ENCODE data around the gene BAIAP2L2.

The BAIAP2L2 gene

DNA sequence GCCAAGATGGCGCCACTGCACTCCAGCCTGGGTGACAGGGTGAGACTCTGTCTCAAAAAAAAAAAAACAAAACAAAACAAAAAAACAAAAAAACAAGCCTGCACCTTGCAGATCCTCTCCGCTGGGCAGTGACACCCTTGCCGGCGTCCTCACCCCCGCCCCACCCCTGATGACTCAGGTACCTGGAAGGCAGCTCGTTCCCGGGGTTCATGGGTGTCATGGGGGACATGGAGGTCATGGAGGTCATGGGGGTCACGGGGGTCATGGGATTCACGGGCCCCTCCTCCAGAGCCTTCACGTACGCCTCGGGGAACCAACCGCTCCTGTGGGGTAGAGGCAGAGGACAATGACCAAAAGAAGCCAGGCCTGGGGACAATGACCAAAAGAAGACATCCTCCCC, 23.5 kb downstream of the BAIAP2L2 start:
- no peak overlapping the region for H3K4me2 ChIP-seq (ENCODE audit: low read length)
- no peak overlapping the region for H3K9ac ChIP-seq (ENCODE audit: low read length)
- no peak overlapping the region for H4K91ac ChIP-seq (ENCODE audit: low read depth, low read length)
- peaks cover 6 to 14% of the 10 kb centered on the region in 2 experiments for H3K4me1 ChIP-seq (ENCODE audit: control insufficient read depth in 1 of 2, insufficient read depth in 2 of 2, low read length in 2 of 2)
- no peak overlapping the region for H3K4ac ChIP-seq (ENCODE audit: low read depth, low read length)
- H2AK5ac ChIP-seq (ENCODE audit: low read length), result no peak overlapping the region
- H4K12ac ChIP-seq (ENCODE audit: low read depth, low read length), result no peak overlapping the region
- no peak for DNase-seq
- no peak overlapping the region for H2BK120ac ChIP-seq (ENCODE audit: insufficient read depth, low read length, poor library complexity)
- H3K4me3 ChIP-seq (ENCODE audit: low read depth, low read length), result no peak overlapping the region
- H3K36me3 ChIP-seq (ENCODE audit: control insufficient read depth in 1 of 2, insufficient read depth in 2 of 2, low read length in 2 of 2), result no peaks in the 10 kb centered on the region
- no peaks in the 10 kb centered on the region for H3K79me2 ChIP-seq (ENCODE audit: control insufficient read depth, insufficient read depth, low read length, poor library complexity)
- no peak overlapping the region for H2AFZ ChIP-seq (ENCODE audit: insufficient read depth, low read length, poor library complexity)
- H3K23ac ChIP-seq (ENCODE audit: low read length), result no peak overlapping the region
- no peak overlapping the region for H2BK12ac ChIP-seq (ENCODE audit: low read length)
- H3K79me1 ChIP-seq (ENCODE audit: low read length), result no peaks in the 10 kb centered on the region
- no peak overlapping the region for H4K8ac ChIP-seq (ENCODE audit: low read depth, low read length)
- no peak overlapping the region for H3K27ac ChIP-seq (ENCODE audit: low read depth, low read length)
- H3K18ac ChIP-seq (ENCODE audit: low read length), result no peak overlapping the region
- H3K14ac ChIP-seq (ENCODE audit: low read length), result no peak overlapping the region
- peaks cover 4% of the 10 kb centered on the region for H3K9me3 ChIP-seq (ENCODE audit: insufficient read depth, low read depth, low read length)
- no peak overlapping the region for H2BK5ac ChIP-seq (ENCODE audit: low read depth, low read length, poor library complexity)
- no CpG with 5 or more reads among the region's 13 CpGs for WGBS (ENCODE audit: extremely low coverage, insufficient coverage, insufficient read length)
- H3K27me3 ChIP-seq (ENCODE audit: insufficient read depth, low read length), result peaks cover 2% of the 10 kb centered on the region

DNA sequence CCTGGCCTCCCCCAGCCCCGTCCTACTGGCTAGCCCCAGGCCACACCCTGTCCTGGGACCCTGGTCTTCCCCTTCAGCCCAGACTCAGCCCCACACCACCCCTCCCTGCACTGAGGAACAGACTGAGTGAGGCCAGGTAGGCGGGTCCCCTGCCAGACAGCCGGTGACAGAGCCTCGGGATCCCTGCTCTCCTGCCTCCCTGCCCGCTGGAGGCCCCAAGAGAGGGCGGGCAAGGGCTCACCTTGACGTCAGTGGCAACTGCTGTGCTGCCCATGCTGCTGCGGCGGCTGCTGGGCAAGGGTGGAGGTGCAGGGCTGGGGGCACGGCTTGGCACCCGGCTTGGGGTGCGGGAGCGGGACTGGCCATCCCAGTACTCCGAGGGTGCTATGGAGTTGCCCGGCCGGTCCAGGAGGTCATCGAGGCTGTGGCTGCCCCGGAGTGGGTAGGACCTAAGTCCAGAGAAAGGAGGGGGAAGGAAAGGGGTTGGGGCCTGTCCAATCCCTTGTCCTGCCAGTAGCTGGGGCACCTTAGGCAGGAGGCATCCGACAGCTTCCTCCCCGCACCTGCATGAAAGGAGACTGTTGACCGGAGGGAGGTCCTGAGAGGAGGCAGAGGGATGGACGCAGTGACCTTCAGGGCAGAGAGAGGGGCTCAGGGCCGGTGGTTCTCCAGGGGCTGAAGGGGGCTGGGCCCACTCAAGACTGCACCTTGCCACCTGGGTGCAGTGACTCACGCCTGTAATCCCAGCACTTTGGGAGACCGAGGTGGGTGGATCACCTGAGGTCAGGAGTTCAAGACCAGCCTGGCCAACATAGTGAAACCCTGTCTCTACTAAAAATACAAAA, 24.3 kb downstream of the BAIAP2L2 start:
- H3K4me3 ChIP-seq (ENCODE audit: low read depth, low read length), result no peak overlapping the region
- no peaks in the 10 kb centered on the region for H3K79me1 ChIP-seq (ENCODE audit: low read length)
- WGBS (ENCODE audit: extremely low coverage, insufficient coverage, insufficient read length), result no CpG with 5 or more reads among the region's 25 CpGs
- no peaks in the 10 kb centered on the region for H3K79me2 ChIP-seq (ENCODE audit: control insufficient read depth, insufficient read depth, low read length, poor library complexity)
- H3K4ac ChIP-seq (ENCODE audit: low read depth, low read length), result no peak overlapping the region
- no peak overlapping the region for H4K12ac ChIP-seq (ENCODE audit: low read depth, low read length)
- H3K36me3 ChIP-seq (ENCODE audit: control insufficient read depth in 1 of 2, insufficient read depth in 2 of 2, low read length in 2 of 2), result no peaks in the 10 kb centered on the region
- H2AFZ ChIP-seq (ENCODE audit: insufficient read depth, low read length, poor library complexity), result no peak overlapping the region
- H3K4me1 ChIP-seq (ENCODE audit: control insufficient read depth in 1 of 2, insufficient read depth in 2 of 2, low read length in 2 of 2), result peaks cover 11 to 20% of the 10 kb centered on the region in 2 experiments
- no peak overlapping the region for H2BK120ac ChIP-seq (ENCODE audit: insufficient read depth, low read length, poor library complexity)
- no peak overlapping the region for H2BK12ac ChIP-seq (ENCODE audit: low read length)
- H3K9ac ChIP-seq (ENCODE audit: low read length), result no peak overlapping the region
- no peak overlapping the region for H3K23ac ChIP-seq (ENCODE audit: low read length)
- no peak overlapping the region for H3K14ac ChIP-seq (ENCODE audit: low read length)
- peaks cover 4% of the 10 kb centered on the region for H3K9me3 ChIP-seq (ENCODE audit: insufficient read depth, low read depth, low read length)
- peaks cover 7% of the 10 kb centered on the region for H3K27me3 ChIP-seq (ENCODE audit: insufficient read depth, low read length)
- no peak overlapping the region for H3K4me2 ChIP-seq (ENCODE audit: low read length)
- H3K18ac ChIP-seq (ENCODE audit: low read length), result no peak overlapping the region
- no peak overlapping the region for H3K27ac ChIP-seq (ENCODE audit: low read depth, low read length)
- no peak overlapping the region for H4K91ac ChIP-seq (ENCODE audit: low read depth, low read length)
- H2BK5ac ChIP-seq (ENCODE audit: low read depth, low read length, poor library complexity), result no peak overlapping the region
- no peak overlapping the region for H2AK5ac ChIP-seq (ENCODE audit: low read length)
- no peak overlapping the region for H4K8ac ChIP-seq (ENCODE audit: low read depth, low read length)
- DNase-seq, result no peak

DNA sequence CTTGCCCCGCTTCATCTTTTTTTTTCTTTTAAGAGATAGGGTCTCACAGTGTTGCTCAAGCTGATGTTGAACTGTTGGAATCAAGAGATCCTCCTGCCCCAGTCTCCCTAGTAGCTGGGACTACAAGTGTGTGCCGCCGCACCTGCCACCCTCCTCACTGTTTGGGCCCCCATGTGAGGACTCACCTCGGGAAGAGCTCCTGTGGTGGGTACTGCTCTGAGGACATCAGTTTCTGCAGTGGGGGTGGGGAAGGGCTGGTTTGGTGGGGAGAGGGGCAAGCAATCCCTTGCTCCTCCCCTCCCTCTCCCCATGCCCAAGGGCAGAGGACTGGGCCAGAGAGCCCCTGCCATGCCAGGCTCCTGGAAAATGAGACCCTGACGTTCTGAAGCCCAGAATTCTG, 25.0 kb downstream of the BAIAP2L2 start:
- H4K12ac ChIP-seq (ENCODE audit: low read depth, low read length), result no peak overlapping the region
- H2BK5ac ChIP-seq (ENCODE audit: low read depth, low read length, poor library complexity), result no peak overlapping the region
- no peak overlapping the region for H3K4me3 ChIP-seq (ENCODE audit: low read depth, low read length)
- H3K36me3 ChIP-seq (ENCODE audit: control insufficient read depth in 1 of 2, insufficient read depth in 2 of 2, low read length in 2 of 2), result no peaks in the 10 kb centered on the region
- H3K4me2 ChIP-seq (ENCODE audit: low read length), result no peak overlapping the region
- H3K18ac ChIP-seq (ENCODE audit: low read length), result no peak overlapping the region
- no CpG with 5 or more reads among the region's 5 CpGs for WGBS (ENCODE audit: extremely low coverage, insufficient coverage, insufficient read length)
- H3K27ac ChIP-seq (ENCODE audit: low read depth, low read length), result no peak overlapping the region
- no peak overlapping the region for H3K9ac ChIP-seq (ENCODE audit: low read length)
- no peak overlapping the region for H3K14ac ChIP-seq (ENCODE audit: low read length)
- H2BK12ac ChIP-seq (ENCODE audit: low read length), result no peak overlapping the region
- no peak for DNase-seq
- H3K9me3 ChIP-seq (ENCODE audit: insufficient read depth, low read depth, low read length), result peaks cover 6% of the 10 kb centered on the region
- no peaks in the 10 kb centered on the region for H3K79me2 ChIP-seq (ENCODE audit: control insufficient read depth, insufficient read depth, low read length, poor library complexity)
- H3K27me3 ChIP-seq (ENCODE audit: insufficient read depth, low read length), result peaks cover 11% of the 10 kb centered on the region
- H3K79me1 ChIP-seq (ENCODE audit: low read length), result no peaks in the 10 kb centered on the region
- H4K8ac ChIP-seq (ENCODE audit: low read depth, low read length), result no peak overlapping the region
- H2AK5ac ChIP-seq (ENCODE audit: low read length), result no peak overlapping the region
- H4K91ac ChIP-seq (ENCODE audit: low read depth, low read length), result no peak overlapping the region
- H2BK120ac ChIP-seq (ENCODE audit: insufficient read depth, low read length, poor library complexity), result no peak overlapping the region
- peaks cover 14 to 25% of the 10 kb centered on the region in 2 experiments for H3K4me1 ChIP-seq (ENCODE audit: control insufficient read depth in 1 of 2, insufficient read depth in 2 of 2, low read length in 2 of 2)
- H2AFZ ChIP-seq (ENCODE audit: insufficient read depth, low read length, poor library complexity), result no peak overlapping the region
- no peak overlapping the region for H3K23ac ChIP-seq (ENCODE audit: low read length)
- no peak overlapping the region for H3K4ac ChIP-seq (ENCODE audit: low read depth, low read length)

DNA sequence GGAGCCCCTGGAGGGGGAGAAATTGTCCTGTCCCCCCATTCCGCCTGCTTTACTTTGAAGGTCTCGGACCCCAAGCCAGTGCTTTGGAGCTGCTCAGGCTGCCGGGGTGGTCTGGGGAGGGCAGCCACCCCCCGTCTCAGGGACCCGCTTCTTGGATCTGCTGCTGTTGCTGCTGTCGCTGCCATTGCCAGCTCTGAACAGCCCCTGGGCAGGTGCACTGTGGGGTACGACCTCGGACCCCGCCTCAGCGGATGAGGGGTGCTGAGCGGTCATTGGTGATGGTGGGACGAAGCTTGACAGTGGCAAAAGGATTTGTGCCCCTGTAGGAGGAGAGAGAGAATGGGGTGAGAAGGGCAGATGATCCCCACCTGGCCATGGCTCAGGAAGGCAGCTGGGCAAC, 25.4 kb downstream of the BAIAP2L2 start:
- Histone ChIP-seq H3K79me2 (ENCODE audit: control insufficient read depth, insufficient read depth, low read length, poor library complexity) (no peaks in the 10 kb centered on the region), H3K4me1 (ENCODE audit: control insufficient read depth in 1 of 2, insufficient read depth in 2 of 2, low read length in 2 of 2) (peaks cover 14 to 25% of the 10 kb centered on the region in 2 experiments), H3K18ac (ENCODE audit: low read length) (no peak overlapping the region), H4K91ac (ENCODE audit: low read depth, low read length) (no peak overlapping the region), H2BK120ac (ENCODE audit: insufficient read depth, low read length, poor library complexity) (no peak overlapping the region), H3K14ac (ENCODE audit: low read length) (no peak overlapping the region), H2AK5ac (ENCODE audit: low read length) (no peak overlapping the region), H3K27me3 (ENCODE audit: insufficient read depth, low read length) (peaks cover 11% of the 10 kb centered on the region), H3K4ac (ENCODE audit: low read depth, low read length) (no peak overlapping the region), H2AFZ (ENCODE audit: insufficient read depth, low read length, poor library complexity) (no peak overlapping the region), H3K36me3 (ENCODE audit: control insufficient read depth in 1 of 2, insufficient read depth in 2 of 2, low read length in 2 of 2) (no peaks in the 10 kb centered on the region), H4K8ac (ENCODE audit: low read depth, low read length) (no peak overlapping the region), H3K79me1 (ENCODE audit: low read length) (no peaks in the 10 kb centered on the region), H3K4me3 (ENCODE audit: low read depth, low read length) (no peak overlapping the region), H3K27ac (ENCODE audit: low read depth, low read length) (no peak overlapping the region), H3K9ac (ENCODE audit: low read length) (no peak overlapping the region), H2BK5ac (ENCODE audit: low read depth, low read length, poor library complexity) (no peak overlapping the region), H3K23ac (ENCODE audit: low read length) (no peak overlapping the region), H3K9me3 (ENCODE audit: insufficient read depth, low read depth, low read length) (peaks cover 6% of the 10 kb centered on the region), H2BK12ac (ENCODE audit: low read length) (no peak overlapping the region), H4K12ac (ENCODE audit: low read depth, low read length) (no peak overlapping the region), H3K4me2 (ENCODE audit: low read length) (no peak overlapping the region)
- no CpG with 5 or more reads among the region's 12 CpGs for WGBS (ENCODE audit: extremely low coverage, insufficient coverage, insufficient read length)
- DNase-seq, result no peak
